ENCODE measurements around the gene SPTBN1.

Gene SPTBN1

GRCh38 chr2:54714996-54715395, 258.9 kb downstream of the SPTBN1 start:
- Histone ChIP-seq H3K9ac (ENCODE audit: low read depth, low read length) (no peak overlapping the region), H3K9me3 (replicated peaks; ENCODE audit: low read length) (no peaks in the 10 kb centered on the region), H3K4me3 (ENCODE audit: low read length) (no peak overlapping the region), H3K36me3 (ENCODE audit: insufficient read depth, low read length) (no peaks in the 10 kb centered on the region), H3K4me2 (ENCODE audit: low read length) (no peak overlapping the region), H3K27me3 (ENCODE audit: control insufficient read depth, insufficient read depth, low read length) (no peaks in the 10 kb centered on the region), H3K4me1 (ENCODE audit: control insufficient read depth, insufficient read depth, low read length) (no peaks in the 10 kb centered on the region)

- Histone ChIP-seq H3K4me1 (ENCODE audit: control insufficient read depth, insufficient read depth, low read length) (no peaks in the 10 kb centered on the region), H3K4me2 (ENCODE audit: low read length) (no peak overlapping the region), H3K36me3 (ENCODE audit: insufficient read depth, low read length) (no peaks in the 10 kb centered on the region), H3K4me3 (ENCODE audit: low read length) (no peak overlapping the region), H3K9me3 (replicated peaks; ENCODE audit: low read length) (no peaks in the 10 kb centered on the region), H3K9ac (ENCODE audit: low read depth, low read length) (no peak overlapping the region), H3K27me3 (ENCODE audit: control insufficient read depth, insufficient read depth, low read length) (no peaks in the 10 kb centered on the region)
These were observed 260.2 kb downstream of the SPTBN1 start for GRCh38 chr2:54716375-54716774.

GRCh38 chr2:54720563-54720962, 264.4 kb downstream of the SPTBN1 start:
- H3K4me2 ChIP-seq (ENCODE audit: low read length), result no peak overlapping the region
- no peaks in the 10 kb centered on the region for H3K36me3 ChIP-seq (ENCODE audit: insufficient read depth, low read length)
- H3K4me3 ChIP-seq (ENCODE audit: low read length), result no peak overlapping the region
- H3K9me3 ChIP-seq (replicated peaks; ENCODE audit: low read length), result no peaks in the 10 kb centered on the region
- peaks cover 15% of the 10 kb centered on the region for H3K4me1 ChIP-seq (ENCODE audit: control insufficient read depth, insufficient read depth, low read length)
- peaks cover 7% of the 10 kb centered on the region for H3K27me3 ChIP-seq (ENCODE audit: control insufficient read depth, insufficient read depth, low read length)
- H3K9ac ChIP-seq (ENCODE audit: low read depth, low read length), result no peak overlapping the region
